ENCODE results near the gene CDK5R1. TPM values are rescaled to one million over a fixed set of nuclear protein-coding genes. Genes with fewer than 3 reads are reported as not detected.

Gene CDK5R1
- polyA plus RNA-seq, 1 experiment: 0.26 TPM

GRCh38 chr17:32488604-32489180 is 1.9 kb downstream of the CDK5R1 start:
- DNase-seq (ENCODE audit: low read depth): no peak
- POLR2A ChIA-PET: no interaction called here
- no peak for TF ChIP-seq CTCF (IDR thresholded peaks at IDR 0.05; ENCODE audit: insufficient read depth, low read depth, low read length)
- Histone ChIP-seq H3K4me3 (ENCODE audit: low read depth, low read length) (no peak overlapping the region), H3K36me3 (ENCODE audit: control insufficient read depth, insufficient read depth, low read length) (no peaks in the 10 kb centered on the region; the same call in 1 of the 2 replicates), H3K27me3 (ENCODE audit: control insufficient read depth, insufficient read depth, low read length) (no peaks in the 10 kb centered on the region)
- CTCF ChIA-PET: interaction anchor here (1.0 to 1.4 kb wide), 3 partner anchors 9 to 170 kb away, joined by 3 to 4 read pairs (median 3); no protein-coding TSS in a partner anchor

DNA sequence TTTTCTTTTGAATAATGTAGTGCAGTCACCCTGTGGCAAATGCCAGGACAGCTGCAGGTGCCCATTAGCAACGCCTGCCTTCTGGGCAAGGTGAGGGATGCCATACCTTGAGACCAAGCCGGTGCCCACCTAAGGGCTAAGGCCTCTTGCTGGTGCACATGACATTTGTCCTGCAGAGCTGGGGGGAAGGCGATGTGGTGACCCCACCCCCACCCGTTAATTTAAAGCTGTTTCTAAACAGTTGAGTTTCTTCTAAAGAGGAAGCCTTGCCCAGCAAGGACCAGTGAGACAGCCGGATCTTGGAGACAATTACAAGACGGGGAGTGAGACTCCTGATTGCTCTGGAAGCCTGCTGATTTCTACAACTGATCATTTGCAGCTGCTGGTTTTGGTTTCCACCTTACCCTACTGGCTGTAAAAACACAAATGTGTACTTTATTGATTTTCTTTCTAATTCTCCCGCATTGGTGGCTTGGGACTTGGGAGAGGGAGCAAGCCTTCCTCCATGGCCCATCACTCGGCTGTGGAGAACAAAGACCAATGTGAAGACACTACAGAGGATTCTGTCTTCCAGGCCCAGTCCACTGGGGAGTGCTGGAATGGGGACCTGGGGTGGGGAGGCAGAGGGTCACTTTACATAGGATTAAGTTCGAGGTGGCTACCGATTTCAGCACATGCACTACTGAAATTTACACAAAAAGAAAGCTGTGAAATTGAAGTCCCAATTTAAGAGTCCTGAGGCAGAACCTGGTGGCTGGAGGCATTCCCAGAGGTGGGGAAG is 2.7 kb downstream of the CDK5R1 start:
- ChIA-PET CTCF (interaction anchor here (1.4 kb wide), 1 partner anchor 169 kb away, joined by 3 read pairs; no protein-coding TSS in a partner anchor), POLR2A (no interaction called here)
- no peak for DNase-seq (ENCODE audit: low read depth)
- no peaks in the 10 kb centered on the region; the same call in 1 of the 2 replicates for H3K36me3 ChIP-seq (ENCODE audit: control insufficient read depth, insufficient read depth, low read length)
- TF ChIP-seq CTCF (IDR thresholded peaks at IDR 0.05; ENCODE audit: insufficient read depth, low read depth, low read length): no peak
- no peak overlapping the region for H3K4me3 ChIP-seq (ENCODE audit: low read depth, low read length)
- no peaks in the 10 kb centered on the region for H3K27me3 ChIP-seq (ENCODE audit: control insufficient read depth, insufficient read depth, low read length)

GRCh38 chr17:32490101-32490482 is 3.3 kb downstream of the CDK5R1 start:
- Histone ChIP-seq H3K27me3 (ENCODE audit: control insufficient read depth, insufficient read depth, low read length) (no peaks in the 10 kb centered on the region), H3K4me3 (ENCODE audit: low read depth, low read length) (no peak overlapping the region), H3K36me3 (ENCODE audit: control insufficient read depth, insufficient read depth, low read length) (no peaks in the 10 kb centered on the region; the same call in 1 of the 2 replicates)
- ChIA-PET POLR2A (no interaction called here), CTCF (interaction anchor here (1.4 kb wide), 1 partner anchor 169 kb away, joined by 3 read pairs; no protein-coding TSS in a partner anchor)
- TF ChIP-seq CTCF (IDR thresholded peaks at IDR 0.05; ENCODE audit: insufficient read depth, low read depth, low read length): no peak
- DNase-seq (ENCODE audit: low read depth): no peak

- H3K36me3 ChIP-seq (ENCODE audit: control insufficient read depth, insufficient read depth, low read length): no peaks in the 10 kb centered on the region; the same call in 1 of the 2 replicates
- H3K27me3 ChIP-seq (ENCODE audit: control insufficient read depth, insufficient read depth, low read length): no peaks in the 10 kb centered on the region
- no peak for TF ChIP-seq CTCF (IDR thresholded peaks at IDR 0.05; ENCODE audit: insufficient read depth, low read depth, low read length)
- POLR2A ChIA-PET: no interaction called here
- DNase-seq (ENCODE audit: low read depth): no peak
- H3K4me3 ChIP-seq (ENCODE audit: low read depth, low read length): no peak overlapping the region
- CTCF ChIA-PET: interaction anchor here (1.1 to 1.3 kb wide), 4 partner anchors 8 to 144 kb away, joined by 3 read pairs; no protein-coding TSS in a partner anchor
Measured at GRCh38 chr17:32491371-32492263, 4.8 kb downstream of the CDK5R1 start.

All from BJ (cell line).